K562 (cell line): ENCODE results near the gene TOMM40L. TPM values are rescaled to one million over a fixed set of nuclear protein-coding genes. Genes with fewer than 3 reads are reported as not detected.

ENCODE experiments used
- ATF6 ChIP-seq: sonication (generic); formaldehyde crosslinking; IDR thresholded peaks from 2 replicates; pipeline ENCODE4 v1.4.0; 2020; ENCODE audit warnings: mild to moderate bottlenecking, missing genetic modification reagents
- CBX1 ChIP-seq: sonication (generic); IDR thresholded peaks from 2 replicates; pipeline ENCODE4 v1.6.1; 2016; ENCODE audit warnings: antibody characterized with exemption, low read depth, mild to moderate bottlenecking
- CSDE1 ChIP-seq, 2 experiments: fragments of 450-650 bp; IDR thresholded peaks; 2 replicates each; pipeline ENCODE4 v1.6.1; 2016; ENCODE audit warnings: mild to moderate bottlenecking in 1 of 2
- FOXK2 ChIP-seq, 2 experiments: fragments of 450-650 bp; IDR thresholded peaks in 1 of 2; conservative IDR thresholded peaks in 1 of 2; 2 replicates each; pipeline ENCODE4 v1.6.1; 2016; ENCODE audit warnings: low read depth in 2 of 2, mild to moderate bottlenecking in 1 of 2
- NRF1 ChIP-seq, 2 experiments: fragments of 450-650 bp; IDR thresholded peaks in 1 of 2; conservative IDR thresholded peaks in 1 of 2; 2 replicates each; pipeline ENCODE4 v1.6.1; 2014; ENCODE audit warnings: mild to moderate bottlenecking in 2 of 2
- PHB ChIP-seq: fragments of 250-450 bp; sonication (Bioruptor Pico); IDR thresholded peaks from 2 replicates; pipeline ENCODE4 v1.5.0; 2021
- RBM17 ChIP-seq: fragments of 200-400 bp; formaldehyde crosslinking; IDR thresholded peaks from 2 replicates; pipeline ENCODE4 v1.6.1; 2017; ENCODE audit warnings: low read depth, mild to moderate bottlenecking, low read length, borderline replicate concordance
- RFX1 ChIP-seq: fragments of 450-650 bp; IDR thresholded peaks from 2 replicates; pipeline ENCODE4 v1.6.1; 2016; ENCODE audit warnings: mild to moderate bottlenecking, moderate library complexity
- SNIP1 ChIP-seq: fragments of 450-650 bp; IDR thresholded peaks from 2 replicates; pipeline ENCODE4 v1.7.1; 2017; ENCODE audit warnings: low read depth, mild to moderate bottlenecking
- TGIF2 ChIP-seq: sonication (generic); formaldehyde crosslinking; IDR thresholded peaks from 2 replicates; pipeline ENCODE4 v1.8.1; 2022; ENCODE audit warnings: mild to moderate bottlenecking, missing genetic modification reagents, moderate library complexity
- ZBTB17 ChIP-seq: fragments of 450-650 bp; formaldehyde crosslinking; IDR thresholded peaks from 2 replicates; pipeline ENCODE4 v1.4.0; 2020; ENCODE audit warnings: mild to moderate bottlenecking
- ZC3H11A ChIP-seq: IDR thresholded peaks from 2 replicates; pipeline ENCODE4 v1.6.1; 2012; ENCODE audit warnings: low read depth, low read length, improper control_type of control experiment
- polyA plus RNA-seq, 8 experiments: library from polyadenylated mRNA; depleted of rRNA in 4 of 8; stranded (reverse) in 5 of 8; unstranded in 3 of 8; fragments of >200 nt; fragmentation: Nextera tagmentation in 2 of 8; fragmentation: Illumina TruSeq in 1 of 8; extraction: Ambion mirVana in 2 of 8; extraction: Trizol in 1 of 8; gene quantifications; 2 replicates each; pipeline versions ENCODE4 v1.2.1 to v1.2.3, GENCODE V29; 2011 to 2014; ENCODE audit warnings: inconsistent platforms in 1 of 8, missing spikeins in 1 of 8
- total RNA-seq, 7 experiments: library from RNA; depleted of rRNA in 6 of 7; stranded (reverse); fragments of >200 nt in 6 of 7; fragmentation: Illumina TruSeq in 2 of 7; extraction: Trizol in 2 of 7; gene quantifications; 2 replicates each; pipeline versions ENCODE4 v1.2.1 to v1.2.3, GENCODE V29; 2011 to 2021; ENCODE audit warnings: low replicate concordance in 1 of 7
- TF ChIP-seq, protein P1 (sequence below): fragments of 450-650 bp; formaldehyde crosslinking; IDR thresholded peaks from 2 replicates; pipeline ENCODE4 v1.4.0; 2020; ENCODE audit warnings: mild to moderate bottlenecking
- TF ChIP-seq, protein P2 (sequence below), 2 experiments: IDR thresholded peaks; 2 replicates each; pipeline ENCODE4 v1.6.1; 2012; ENCODE audit warnings: improper control_type of control experiment in 2 of 2, low read depth in 2 of 2, low read length in 2 of 2, borderline replicate concordance in 1 of 2

Gene TOMM40L
- total and polyA plus RNA-seq, 9 of the 15 experiments (the other 6 are each of a cell fraction or from before 2014, with no cell fraction given), result 9.6 to 33.6 (median 25.2) TPM

DNA sequence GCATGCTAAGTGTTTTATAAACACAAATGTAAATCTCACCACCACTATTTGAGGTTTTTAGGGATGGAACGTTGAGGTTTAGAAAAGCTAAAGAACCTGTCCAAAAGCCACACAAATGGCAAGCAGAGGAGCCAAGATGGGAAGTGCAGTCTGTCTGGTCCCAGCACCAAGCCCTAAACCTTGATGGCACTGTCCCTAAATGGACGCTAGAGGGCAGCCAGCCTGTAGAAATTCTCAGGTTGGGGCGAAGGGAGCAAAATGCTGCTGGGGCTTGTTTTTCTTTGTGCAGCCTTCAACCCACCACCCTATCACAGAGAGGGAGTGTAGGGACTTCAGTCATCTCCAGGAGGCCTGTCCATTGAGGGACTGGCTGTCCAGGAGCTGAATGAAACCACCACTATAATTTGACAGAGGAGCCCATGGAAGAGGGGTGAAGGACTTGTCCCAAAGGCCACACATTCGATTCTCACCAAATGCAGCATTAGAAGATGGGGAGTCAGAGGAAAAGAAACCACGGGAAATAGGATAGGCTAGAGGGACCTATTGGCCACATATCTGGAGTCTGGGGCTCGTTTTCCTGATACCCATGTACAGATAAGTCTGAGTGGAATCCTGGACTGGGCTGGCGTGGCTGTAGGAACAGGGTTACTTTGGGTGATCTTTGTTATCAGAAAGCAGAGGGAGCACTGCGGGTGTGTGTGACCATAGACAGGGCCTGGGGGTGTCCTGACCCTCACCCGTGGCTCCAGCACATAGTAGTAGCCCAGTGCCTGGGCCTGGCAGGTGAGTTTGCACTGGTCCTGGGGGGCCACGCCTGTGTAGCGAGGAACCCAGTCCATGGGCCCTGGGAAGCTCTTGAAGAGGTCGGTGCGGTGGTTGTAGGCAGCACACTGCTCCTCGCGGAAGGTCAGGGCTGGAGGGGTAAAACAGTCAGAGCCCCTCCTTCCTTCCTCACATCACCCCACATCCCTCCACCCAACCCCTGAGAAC, 33.1 kb upstream of the TOMM40L start (continued):
- TF ChIP-seq ATF6 (no peak), RFX1 (no peak), RBM17 (no peak), ZBTB17 (CRISPR knock-in tag) (no peak), FOXK2 (conservative IDR thresholded peaks at IDR 0.05 in 1 of 2, IDR thresholded peaks at IDR 0.05 in 1 of 2; ENCODE audit: low read depth in 2 of 2) (peak in 1 of 2 experiments; percentile 28; a peak in 1 of 4 replicates), ZC3H11A (0 out of 2 replicates have a peak, but pooled peaks have one; percentile 30), TGIF2 (CRISPR knock-in tag) (no peak), NRF1 (conservative IDR thresholded peaks at IDR 0.05 in 1 of 2, IDR thresholded peaks at IDR 0.05 in 1 of 2) (no peak), CSDE1 (IDR thresholded peaks at IDR 0.05) (no peak), PHB (CRISPR knock-in tag) (no peak), CBX1 (no peak), SNIP1 (no peak)
- TF ChIP-seq, protein P1, sequence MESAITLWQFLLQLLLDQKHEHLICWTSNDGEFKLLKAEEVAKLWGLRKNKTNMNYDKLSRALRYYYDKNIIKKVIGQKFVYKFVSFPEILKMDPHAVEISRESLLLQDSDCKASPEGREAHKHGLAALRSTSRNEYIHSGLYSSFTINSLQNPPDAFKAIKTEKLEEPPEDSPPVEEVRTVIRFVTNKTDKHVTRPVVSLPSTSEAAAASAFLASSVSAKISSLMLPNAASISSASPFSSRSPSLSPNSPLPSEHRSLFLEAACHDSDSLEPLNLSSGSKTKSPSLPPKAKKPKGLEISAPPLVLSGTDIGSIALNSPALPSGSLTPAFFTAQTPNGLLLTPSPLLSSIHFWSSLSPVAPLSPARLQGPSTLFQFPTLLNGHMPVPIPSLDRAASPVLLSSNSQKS (CRISPR knock-in tag), result no peak
- TF ChIP-seq, protein P2, sequence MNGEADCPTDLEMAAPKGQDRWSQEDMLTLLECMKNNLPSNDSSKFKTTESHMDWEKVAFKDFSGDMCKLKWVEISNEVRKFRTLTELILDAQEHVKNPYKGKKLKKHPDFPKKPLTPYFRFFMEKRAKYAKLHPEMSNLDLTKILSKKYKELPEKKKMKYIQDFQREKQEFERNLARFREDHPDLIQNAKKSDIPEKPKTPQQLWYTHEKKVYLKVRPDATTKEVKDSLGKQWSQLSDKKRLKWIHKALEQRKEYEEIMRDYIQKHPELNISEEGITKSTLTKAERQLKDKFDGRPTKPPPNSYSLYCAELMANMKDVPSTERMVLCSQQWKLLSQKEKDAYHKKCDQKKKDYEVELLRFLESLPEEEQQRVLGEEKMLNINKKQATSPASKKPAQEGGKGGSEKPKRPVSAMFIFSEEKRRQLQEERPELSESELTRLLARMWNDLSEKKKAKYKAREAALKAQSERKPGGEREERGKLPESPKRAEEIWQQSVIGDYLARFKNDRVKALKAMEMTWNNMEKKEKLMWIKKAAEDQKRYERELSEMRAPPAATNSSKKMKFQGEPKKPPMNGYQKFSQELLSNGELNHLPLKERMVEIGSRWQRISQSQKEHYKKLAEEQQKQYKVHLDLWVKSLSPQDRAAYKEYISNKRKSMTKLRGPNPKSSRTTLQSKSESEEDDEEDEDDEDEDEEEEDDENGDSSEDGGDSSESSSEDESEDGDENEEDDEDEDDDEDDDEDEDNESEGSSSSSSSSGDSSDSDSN (IDR thresholded peaks at IDR 0.05; ENCODE audit: borderline replicate concordance in 1 of 2, low read depth in 2 of 2, low read length in 2 of 2), result 0 out of 4 replicates have a peak, but pooled peaks of 1 of the 2 experiments have one; percentile 33
